Right ventricle myocardium superior (tissue), 1 donor: ENCODE data around the gene ILKAP. TPM values are rescaled to one million over a fixed set of nuclear protein-coding genes. Genes with fewer than 3 reads are reported as not detected.

ENCODE experiments used
- ATAC-seq: fragments of 200-7000 bp; cut with Tn5 transposase; one replicate; pipeline ENCODE4 v1.9.1; 2020; ENCODE audit warnings: mild to moderate bottlenecking; ENCODE audit not compliant: poor library complexity
- DNase-seq: peaks from one replicate; pipeline ENCODE4 v3.0.0-alpha.2; 2020
- intact Hi-C: fragments of 100-400 bp; cut with DNase I; formaldehyde crosslinking; loops from one replicate; pipeline ENCODE4 v1.11.2; 2022
- total RNA-seq: library from RNA; stranded (reverse); fragmentation: NEBNext Ultra II Directional; extraction: Animal tissue kit (Norgen Biotek cat#: 25700); gene quantifications from one replicate; pipeline ENCODE4 v1.2.1, GENCODE V29; 2021
- donor health status: DM: no; HTN: yes; CAD: no; lungs with severe emphysema.

Gene ILKAP
- total RNA-seq, 1 donor from 2014 or later: 23.8 TPM

DNA sequence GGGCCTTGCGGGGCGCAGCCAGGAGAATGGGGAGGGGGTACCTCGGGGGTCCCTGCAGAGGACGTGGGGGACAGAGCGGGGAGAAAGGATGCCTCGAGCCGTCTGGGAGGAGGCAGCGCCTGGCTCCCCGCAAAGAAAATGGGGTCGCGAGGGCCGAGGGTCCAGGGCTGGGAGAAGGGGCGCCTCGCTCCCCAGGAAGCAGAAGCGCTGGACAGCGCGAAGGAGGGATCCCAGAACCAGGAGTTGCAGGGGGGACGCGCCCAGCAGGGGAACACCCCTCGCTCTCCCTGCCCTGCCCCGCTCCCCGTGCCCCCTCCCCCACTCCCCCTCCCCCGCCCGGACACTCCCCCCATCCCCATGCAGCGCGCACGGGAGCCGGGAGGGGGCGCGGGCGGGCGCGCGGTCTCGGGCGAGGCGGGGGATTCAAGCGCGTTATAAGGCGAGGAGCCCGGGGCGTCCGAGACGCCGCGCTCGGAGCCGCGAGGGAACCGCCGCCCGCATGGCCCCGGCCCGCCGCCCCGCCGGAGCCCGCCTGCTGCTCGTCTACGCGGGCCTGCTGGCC lies 44.9 kb downstream of the ILKAP start, which contains the start of gene ERFE:
TSS of gene ERFE (plus strand) at position 462 of the 562 bp plus-strand sequence. CDS start at position 500, 38 bp downstream.
- intact Hi-C loops: no loop called here
- peak; percentile 59 for ATAC-seq
- peak; percentile 59 for DNase-seq

- no peak for ATAC-seq
- peak; percentile 38 for DNase-seq
- intact Hi-C loops: no loop called here
Observed at GRCh38 chr2:238158018-238158508, 45.4 kb downstream of the ILKAP start.

DNA sequence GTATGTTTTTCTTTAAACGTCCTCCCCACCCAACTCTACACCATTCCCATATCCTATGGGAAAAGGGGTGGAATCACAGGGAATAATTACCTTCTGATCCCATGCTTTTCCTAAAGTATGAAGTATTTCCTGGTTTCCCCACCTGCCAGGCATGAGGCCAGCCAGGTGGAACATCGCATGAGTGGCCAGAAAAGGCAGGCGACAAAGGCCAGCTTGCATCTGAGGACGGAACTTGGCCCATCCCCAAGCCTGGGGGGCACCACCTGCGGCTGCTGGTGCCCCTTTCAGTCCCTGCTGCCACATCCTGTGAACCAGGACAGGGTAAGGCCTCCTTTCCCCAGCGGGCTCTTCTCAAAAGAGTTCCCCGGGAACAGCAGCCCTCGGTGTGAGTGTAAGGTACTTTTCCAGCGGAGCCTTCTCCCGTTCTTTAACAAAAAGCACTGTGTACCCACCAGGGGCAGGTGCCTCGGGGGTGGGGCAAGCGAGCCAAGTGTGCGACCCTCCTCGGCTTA lies 45.9 kb downstream of the ILKAP start:
- no peak for ATAC-seq
- intact Hi-C loops: no loop called here
- DNase-seq: peak; percentile 35

DNA sequence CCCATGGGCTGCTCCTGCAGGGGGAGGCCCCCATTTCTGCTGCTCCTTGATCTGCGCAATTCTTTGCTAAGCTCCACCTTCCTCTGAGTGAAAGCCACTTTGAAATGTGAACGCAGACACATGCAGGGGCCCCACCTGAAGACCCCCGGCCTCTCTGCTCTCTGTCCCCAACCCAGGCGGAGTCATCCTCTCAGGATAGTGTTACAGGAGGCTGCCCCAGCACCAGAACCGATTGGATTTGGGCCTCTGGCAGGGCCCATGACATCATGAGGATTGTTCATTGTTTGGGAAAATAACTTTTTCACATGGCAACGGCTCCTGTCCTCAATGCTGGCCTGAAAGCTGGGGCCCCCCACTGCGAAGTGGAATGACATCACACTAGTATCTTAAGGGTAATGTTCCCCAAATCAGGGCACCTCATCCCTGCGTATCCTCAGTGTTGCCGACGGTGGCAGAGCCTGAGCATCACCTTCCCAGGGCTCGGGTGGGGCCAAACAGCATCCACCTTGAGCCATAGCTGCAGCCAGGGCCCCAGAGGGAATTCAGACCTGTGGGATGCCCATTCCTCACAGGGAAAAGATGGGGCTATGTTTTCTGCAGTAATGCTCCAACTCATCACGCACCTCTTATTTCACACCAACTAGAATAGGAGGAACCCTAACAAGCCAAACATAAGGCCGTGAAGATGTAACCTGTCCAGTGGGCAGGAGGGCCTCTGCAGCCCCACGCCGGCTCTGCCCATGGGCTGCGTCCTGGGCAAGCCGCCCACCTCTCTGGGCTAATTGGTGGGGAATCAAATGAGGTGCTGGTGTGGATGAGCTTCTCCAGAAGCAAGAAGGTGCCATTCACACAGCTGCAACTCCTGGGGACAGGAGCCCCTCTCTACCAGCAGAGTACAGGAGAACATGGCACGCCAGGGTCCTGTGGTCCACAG lies 47.5 kb downstream of the ILKAP start:
- intact Hi-C loops: no loop called here
- no peak for ATAC-seq
- DNase-seq: peak; percentile 20

DNA sequence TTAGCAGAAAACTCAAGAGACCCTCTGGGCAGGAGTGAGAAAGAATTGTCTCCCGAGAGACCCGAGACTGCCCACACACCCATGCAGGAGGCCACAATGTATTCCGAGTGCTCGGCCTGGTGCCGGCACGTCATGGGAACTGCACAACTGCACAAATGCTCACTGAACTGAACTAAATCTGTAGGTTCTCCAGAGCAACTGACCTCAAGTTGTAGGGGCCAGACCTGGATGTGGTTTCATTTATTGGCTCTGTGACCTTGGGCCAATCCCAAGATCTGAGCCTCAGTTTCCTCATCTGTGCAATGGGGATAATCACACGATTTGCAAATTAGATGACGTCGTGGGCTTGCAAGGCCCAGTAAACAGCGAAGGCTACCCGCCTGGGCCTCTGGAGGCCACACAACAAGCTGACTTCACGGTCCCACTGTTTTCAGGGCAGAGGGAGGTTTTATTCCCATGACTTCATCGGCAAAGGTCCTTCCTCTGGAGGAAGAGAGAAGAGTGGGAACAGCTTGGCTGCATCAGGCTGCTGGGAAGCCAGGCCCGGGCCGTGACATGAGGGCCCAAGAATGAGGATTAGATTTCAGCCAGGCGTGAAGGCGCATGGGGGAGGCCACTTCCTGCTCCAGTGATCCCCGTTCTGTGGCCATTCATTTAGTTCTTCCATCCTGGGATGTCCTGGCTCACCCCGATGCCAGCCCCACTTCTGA lies 48.3 kb downstream of the ILKAP start:
- intact Hi-C loops: no loop called here
- ATAC-seq (peak; percentile 5), DNase-seq (no peak)

GRCh38 chr2:238154570-238154969 lies 48.9 kb downstream of the ILKAP start:
- DNase-seq: no peak
- ATAC-seq: no peak
- intact Hi-C loops: no loop called here

DNA sequence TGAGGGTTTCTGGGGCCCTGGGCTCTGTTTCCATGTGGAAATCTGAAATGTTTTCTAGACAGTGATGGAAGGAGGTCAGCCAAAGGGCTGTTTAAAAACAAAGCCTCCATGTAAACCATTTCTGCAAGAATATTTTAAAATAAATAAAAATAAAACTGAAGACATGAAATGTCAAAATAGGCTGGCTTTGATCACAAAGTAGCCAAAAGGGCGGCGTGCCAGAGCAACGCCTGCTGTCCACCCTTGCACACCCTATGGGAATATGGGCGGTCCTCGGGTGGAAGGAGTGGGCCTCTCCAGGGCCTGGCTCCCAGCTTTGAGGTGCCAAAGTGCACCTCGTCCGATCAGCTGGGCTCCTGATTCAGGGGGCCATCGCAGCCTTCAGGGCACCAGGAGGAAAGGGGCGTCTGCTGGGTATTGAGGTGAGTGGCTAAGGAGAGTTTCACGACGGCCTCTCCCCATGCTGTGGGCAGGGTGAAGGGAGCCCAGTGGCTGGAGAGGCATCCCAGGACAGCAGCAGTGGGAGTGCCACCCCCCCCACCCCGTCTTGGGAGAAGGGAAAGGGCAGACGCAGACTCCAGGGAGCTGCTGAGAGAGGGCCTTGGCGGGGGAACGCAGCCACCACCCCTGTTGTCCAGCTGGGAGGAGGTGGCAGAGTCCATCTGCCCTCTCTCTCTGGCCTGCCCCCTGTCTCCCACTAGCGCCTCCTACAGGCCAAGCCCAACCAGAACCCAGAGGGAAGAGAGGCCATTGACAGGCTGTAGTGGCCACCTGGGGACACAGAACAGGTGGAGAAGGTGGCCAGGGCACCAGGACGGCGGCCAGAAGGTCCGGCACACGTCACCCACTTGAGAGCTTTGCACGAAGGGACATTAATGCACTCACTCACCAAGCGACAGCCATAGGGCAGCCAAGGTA lies 50.5 kb downstream of the ILKAP start:
- ATAC-seq (no peak), DNase-seq (no peak)
- intact Hi-C loops: no loop called here

- ATAC-seq: no peak
- intact Hi-C loops: no loop called here
- DNase-seq: no peak
Observed at GRCh38 chr2:238151628-238152235, 51.8 kb downstream of the ILKAP start.

- DNase-seq: no peak
- ATAC-seq: no peak
- intact Hi-C loops: no loop called here
Observed at GRCh38 chr2:238151205-238151604, 52.3 kb downstream of the ILKAP start.

- DNase-seq (no peak), ATAC-seq (no peak)
- intact Hi-C loops: no loop called here
Observed at GRCh38 chr2:238150686-238151085, 52.8 kb downstream of the ILKAP start.

DNA sequence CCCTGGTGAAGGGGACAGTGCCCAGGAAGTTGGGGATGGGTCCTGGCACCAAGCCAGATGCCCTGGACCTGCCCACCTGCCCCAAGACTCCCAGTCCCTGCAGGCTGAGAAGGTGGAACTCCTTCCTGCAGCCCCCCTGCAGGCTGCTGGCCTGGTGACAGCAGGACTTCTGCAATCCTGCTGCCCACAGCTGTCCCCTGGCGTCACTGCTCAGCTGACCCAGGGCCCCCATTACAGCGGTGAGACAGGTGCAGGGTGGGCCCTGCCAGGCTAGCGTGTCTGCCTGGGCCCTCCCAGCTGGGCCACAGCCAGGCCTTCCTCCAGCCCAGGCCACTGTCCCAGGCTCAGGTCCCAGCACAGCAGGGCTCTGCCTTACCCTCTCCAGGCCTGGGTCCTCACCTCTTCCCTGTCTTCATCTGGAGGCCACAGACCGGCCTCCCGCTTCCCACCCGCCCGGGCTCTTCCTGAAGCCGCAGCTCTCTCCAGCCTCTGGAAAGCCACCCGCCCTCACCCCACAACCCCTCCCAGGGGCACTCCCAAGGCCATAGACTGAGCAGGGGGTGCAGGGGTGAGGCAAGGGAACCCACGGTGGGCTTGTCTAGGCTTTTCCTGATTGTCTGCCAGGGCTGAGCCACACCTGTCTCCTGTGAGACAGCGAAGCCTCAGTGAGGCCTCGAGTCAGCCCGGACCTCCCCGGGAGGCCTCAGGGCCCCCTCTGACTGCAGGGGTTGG lies 53.5 kb downstream of the ILKAP start:
- intact Hi-C loops: loop anchor here (10.0 kb wide), 1 partner anchor 295 kb away; the partner anchor contains the start of gene RAMP1
- DNase-seq (no peak), ATAC-seq (no peak)

- intact Hi-C loops: loop anchor here (10.0 kb wide), 1 partner anchor 294 kb away; the partner anchor contains the start of gene RAMP1
- DNase-seq (no peak), ATAC-seq (no peak)
Observed at GRCh38 chr2:238148981-238149380, 54.5 kb downstream of the ILKAP start.

DNA sequence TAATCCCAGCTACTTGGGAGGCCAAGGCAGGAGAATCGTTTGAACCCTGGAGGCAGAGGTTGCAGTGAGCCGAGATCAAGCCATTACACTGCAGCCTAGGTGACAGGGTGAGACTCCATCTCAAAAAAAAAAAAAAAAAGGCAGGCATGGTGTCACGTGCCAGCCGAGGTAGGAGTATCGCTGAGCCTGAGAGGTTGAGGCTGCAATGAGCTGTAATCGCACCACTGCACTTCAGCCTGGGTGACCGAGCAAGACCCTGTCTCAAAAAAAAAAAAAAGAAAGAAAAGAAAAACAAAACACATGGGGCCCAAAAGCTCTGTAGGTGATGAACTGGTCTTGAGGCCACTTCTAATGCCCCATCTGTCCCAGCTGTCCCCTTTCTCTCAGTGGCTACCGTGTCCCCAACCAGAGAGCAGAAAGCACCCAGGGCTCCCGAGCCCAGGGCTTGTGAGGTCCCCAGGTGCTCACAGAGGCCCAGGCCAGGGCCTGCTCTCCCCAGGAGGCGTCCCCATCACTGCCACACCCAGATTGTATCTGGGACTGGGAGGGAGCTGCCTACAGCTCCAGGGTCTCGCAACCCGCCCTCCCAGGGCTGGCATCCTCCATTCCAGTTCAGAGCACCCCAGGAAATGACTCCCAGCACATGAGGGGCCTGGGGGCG lies 56.5 kb downstream of the ILKAP start:
- ATAC-seq: no peak
- no peak for DNase-seq
- intact Hi-C loops: loop anchor here (10.0 kb wide), 1 partner anchor 292 kb away; the partner anchor contains the start of gene RAMP1

GRCh38 chr2:238145851-238146250 lies 57.6 kb downstream of the ILKAP start:
- no peak for ATAC-seq
- no peak for DNase-seq
- intact Hi-C loops: loop anchor here (10.0 kb wide), 1 partner anchor 291 kb away; the partner anchor contains the start of gene RAMP1

DNA sequence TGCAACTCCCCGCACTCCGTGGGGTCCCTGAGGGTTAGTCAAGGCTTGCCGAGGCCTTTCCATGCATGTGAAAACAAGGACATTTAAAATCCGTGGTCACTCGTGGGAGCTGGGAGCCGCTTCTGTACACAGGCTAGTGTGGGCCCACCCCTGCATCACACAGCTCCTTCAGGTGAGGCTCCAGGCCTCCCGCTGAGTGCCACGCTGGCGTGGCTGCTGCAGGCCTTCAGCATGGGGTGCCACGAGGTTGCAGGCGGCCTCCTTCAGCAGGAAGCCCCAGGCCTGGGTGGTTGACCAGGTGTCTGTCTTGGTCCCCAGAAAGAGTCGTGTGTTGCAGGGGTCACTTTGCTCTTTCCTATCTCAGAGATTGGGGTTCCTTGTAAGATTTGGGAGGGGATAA lies 58.4 kb downstream of the ILKAP start:
- DNase-seq (no peak), ATAC-seq (no peak)
- intact Hi-C loops: loop anchor here (10.0 kb wide), 1 partner anchor 290 kb away; the partner anchor contains the start of gene RAMP1

GRCh38 chr2:238144262-238144661 lies 59.2 kb downstream of the ILKAP start:
- intact Hi-C loops: loop anchor here (10.0 kb wide), 1 partner anchor 289 kb away; the partner anchor contains the start of gene RAMP1
- no peak for DNase-seq
- ATAC-seq: no peak
